Measurements from ENCODE around the gene S100A4. TPM values are rescaled to one million over a fixed set of nuclear protein-coding genes. Genes with fewer than 3 reads are reported as not detected.
"Not testable (repeated sequence)": the region's sequence is repeated elsewhere in the genome, so short reads cannot be mapped to it uniquely, and the experiment has no call there.

S100A4 gene
- total RNA-seq, 6 experiments from 2014 or later: 7.6 to 21.6 (median 14.0) TPM

GRCh38 chr1:153578490-153578889, 32.9 kb upstream of the S100A4 start:
- no peak overlapping the region for H3K4me3 ChIP-seq
- intact Hi-C loops (cut with DNase I): loop anchor here in 1 of 2 donors (10.0 kb wide), 1 partner anchor 66 kb away; no protein-coding TSS in a partner anchor
- no peak overlapping the region for H3K27ac ChIP-seq
- H3K36me3 ChIP-seq: no peaks in the 10 kb centered on the region
- no peaks in the 10 kb centered on the region for H3K27me3 ChIP-seq
- TF ChIP-seq CTCF (IDR thresholded peaks at IDR 0.05) (no peak), POLR2A (IDR thresholded peaks at IDR 0.05) (no peak)
- H3K4me1 ChIP-seq: no peaks in the 10 kb centered on the region
- ATAC-seq: no peak
- DNase-seq: no peak
- H3K9me3 ChIP-seq: no peaks in the 10 kb centered on the region

- Histone ChIP-seq H3K27me3 (no peaks in the 10 kb centered on the region), H3K27ac (no peak overlapping the region), H3K4me1 (peaks cover 0 to 3% (median 0%) of the 10 kb centered on the region in 4 donors), H3K4me3 (no peak overlapping the region), H3K36me3 (no peaks in the 10 kb centered on the region), H3K9me3 (no peaks in the 10 kb centered on the region)
- DNase-seq: no peak
- TF ChIP-seq POLR2A (IDR thresholded peaks at IDR 0.05): no peak
- TF ChIP-seq CTCF (IDR thresholded peaks at IDR 0.05): no peak
- 62% methylated on average over 9 of the region's 9 CpGs for WGBS (ENCODE audit: insufficient coverage, low coverage, low lambda C conversion rate, missing lambda C conversion rate)
- ATAC-seq: no peak
- intact Hi-C loops (cut with DNase I): loop anchor here in 1 of 2 donors (10.0 kb wide), 1 partner anchor 67 kb away; no protein-coding TSS in a partner anchor
These were observed 32.0 kb upstream of the S100A4 start for GRCh38 chr1:153577624-153578051.

- H3K36me3 ChIP-seq: no peaks in the 10 kb centered on the region
- no peak overlapping the region for H3K27ac ChIP-seq
- H3K9me3 ChIP-seq: no peaks in the 10 kb centered on the region
- 66% methylated on average over 4 of the region's 4 CpGs for WGBS (ENCODE audit: insufficient coverage, low coverage, low lambda C conversion rate, missing lambda C conversion rate)
- peaks cover 0 to 3% (median 0%) of the 10 kb centered on the region in 4 donors for H3K4me1 ChIP-seq
- H3K27me3 ChIP-seq: no peaks in the 10 kb centered on the region
- intact Hi-C loops (cut with DNase I): loop anchor here in 1 of 2 donors (10.0 kb wide), 1 partner anchor 68 kb away; no protein-coding TSS in a partner anchor
- TF ChIP-seq CTCF (IDR thresholded peaks at IDR 0.05) (no peak), POLR2A (IDR thresholded peaks at IDR 0.05) (no peak)
- no peak for ATAC-seq
- no peak for DNase-seq
- H3K4me3 ChIP-seq: no peak overlapping the region
These were observed 31.5 kb upstream of the S100A4 start for GRCh38 chr1:153577138-153577537.

GRCh38 chr1:153575497-153575896, 29.9 kb upstream of the S100A4 start:
- 75% methylated on average over 7 of the region's 10 CpGs for WGBS (ENCODE audit: insufficient coverage, low coverage, low lambda C conversion rate, missing lambda C conversion rate)
- not testable (repeated sequence) for H3K27me3 ChIP-seq, H3K4me1 ChIP-seq, H3K4me3 ChIP-seq, DNase-seq, H3K9me3 ChIP-seq, ATAC-seq, H3K27ac ChIP-seq, H3K36me3 ChIP-seq
- intact Hi-C loops (cut with DNase I): loop anchor here in 1 of 2 donors (10.0 kb wide), 1 partner anchor 69 kb away; no protein-coding TSS in a partner anchor

GRCh38 chr1:153575081-153575491, 29.5 kb upstream of the S100A4 start:
- not testable (repeated sequence) for ATAC-seq, H3K4me1 ChIP-seq, H3K9me3 ChIP-seq, H3K27ac ChIP-seq, H3K4me3 ChIP-seq, H3K36me3 ChIP-seq, DNase-seq, H3K27me3 ChIP-seq
- intact Hi-C loops (cut with DNase I): loop anchor here in 1 of 2 donors (10.0 kb wide), 1 partner anchor 70 kb away; no protein-coding TSS in a partner anchor
- WGBS (ENCODE audit: insufficient coverage, low coverage, low lambda C conversion rate, missing lambda C conversion rate): 100% methylated on average over 1 of the region's 35 CpGs
